ENCODE results near the gene UBTD2.

- TF ChIP-seq CTCF (IDR thresholded peaks at IDR 0.05): no peak
- TF ChIP-seq POLR2A (IDR thresholded peaks at IDR 0.05): no peak
- TF ChIP-seq POLR2AphosphoS5 (IDR thresholded peaks at IDR 0.05): no peak
These were observed 1.9 kb upstream of the UBTD2 start for GRCh38 chr5:172285226-172286143.
